Umbilical cord (tissue), 2 donors: ENCODE data around the gene AP3S2. TPM values are rescaled to one million over a fixed set of nuclear protein-coding genes. Genes with fewer than 3 reads are reported as not detected.
A peak's percentile ranks its signal among the peaks of the same experiment; 100 is the strongest.
"Not testable (repeated sequence)": the region's sequence is repeated elsewhere in the genome, so short reads cannot be mapped to it uniquely, and the experiment has no call there.

Experiments used
- DNase-seq: peaks from one replicate; pipeline ENCODE4 v3.0.0-alpha.2; 2015; ENCODE audit warnings: low spot score
- total RNA-seq: library from RNA; depleted of rRNA; stranded (reverse); fragments of >200 nt; gene quantifications from one replicate; pipeline ENCODE4 v1.2.3, GENCODE V29; 2014; ENCODE audit warnings: low replicate concordance; ENCODE audit not compliant: insufficient read depth

Gene AP3S2
- total RNA-seq, 1 donor from 2014 or later: 65.2 TPM

DNA sequence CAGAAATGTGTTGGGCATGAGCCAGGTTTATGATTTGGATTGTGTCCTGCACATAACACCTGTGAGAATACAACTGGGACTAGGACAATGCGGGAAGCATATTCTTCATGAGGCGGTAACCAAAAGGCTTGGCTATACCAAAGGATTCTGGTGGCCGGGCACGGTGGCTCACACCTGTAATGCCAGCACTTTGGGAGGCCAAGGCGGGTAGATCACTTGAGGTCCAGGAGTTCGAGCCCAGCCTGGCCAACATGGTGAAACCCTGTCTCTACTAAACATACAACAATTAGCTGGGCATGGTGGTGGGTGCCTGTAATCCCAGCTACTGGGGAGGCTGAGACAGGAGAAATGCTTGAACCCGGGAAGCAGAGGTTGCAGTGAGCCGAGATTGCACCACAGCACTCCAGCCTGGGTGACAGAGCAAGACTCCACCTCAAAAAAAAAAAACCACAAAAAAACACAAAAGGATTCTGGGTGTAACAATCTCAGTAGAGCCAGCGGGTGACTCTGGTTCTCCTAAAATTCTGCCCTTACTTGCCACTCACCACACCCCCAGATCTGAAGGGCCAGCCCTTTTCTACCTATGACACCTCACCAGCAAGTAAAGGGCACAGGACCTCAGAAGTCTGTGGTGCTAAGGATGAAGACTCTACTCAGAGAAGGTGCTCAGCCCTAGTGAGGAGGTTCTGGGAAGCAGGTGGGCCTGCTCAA is 59.2 kb downstream of the AP3S2 start:
- DNase-seq: not testable (repeated sequence)

DNA sequence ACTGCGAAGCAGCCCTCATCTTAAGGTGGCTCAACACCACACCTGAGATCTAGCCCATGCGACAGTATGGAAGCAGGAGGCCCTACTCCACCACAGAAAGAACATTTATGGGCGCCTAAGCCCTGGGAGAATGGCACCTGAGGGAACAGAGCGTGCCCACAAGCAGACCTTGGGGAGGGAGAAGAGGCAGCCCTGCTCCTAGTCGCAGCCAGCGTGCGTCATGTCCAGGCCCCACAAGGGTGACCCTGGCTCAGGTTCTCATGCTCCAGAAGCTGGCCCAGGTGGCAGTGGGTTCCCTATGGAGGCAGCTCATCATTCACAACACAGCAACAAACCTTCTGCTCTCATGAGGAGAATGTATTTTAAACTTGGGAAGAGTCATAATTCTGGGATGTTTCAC is 59.8 kb downstream of the AP3S2 start:
- DNase-seq: no peak

DNA sequence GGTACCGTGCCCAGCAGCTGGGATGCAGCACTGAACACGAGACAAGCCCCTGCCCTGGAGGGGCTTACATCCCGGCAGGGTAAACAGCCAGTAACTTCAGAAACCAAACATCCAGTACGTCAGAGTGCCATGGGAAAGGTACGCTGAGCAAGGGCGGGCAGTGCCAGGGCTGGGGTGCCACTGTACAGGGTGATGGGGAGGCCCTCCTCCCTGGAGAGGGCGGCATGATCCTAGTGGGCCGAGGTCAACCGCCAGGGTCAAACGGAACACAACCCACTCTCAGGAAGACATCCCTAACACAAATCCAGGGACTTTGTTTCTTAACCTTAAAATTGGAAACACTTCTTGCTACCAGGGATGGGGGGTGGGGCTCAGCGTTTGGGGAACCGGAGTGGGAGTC is 63.2 kb downstream of the AP3S2 start:
- no peak for DNase-seq

DNA sequence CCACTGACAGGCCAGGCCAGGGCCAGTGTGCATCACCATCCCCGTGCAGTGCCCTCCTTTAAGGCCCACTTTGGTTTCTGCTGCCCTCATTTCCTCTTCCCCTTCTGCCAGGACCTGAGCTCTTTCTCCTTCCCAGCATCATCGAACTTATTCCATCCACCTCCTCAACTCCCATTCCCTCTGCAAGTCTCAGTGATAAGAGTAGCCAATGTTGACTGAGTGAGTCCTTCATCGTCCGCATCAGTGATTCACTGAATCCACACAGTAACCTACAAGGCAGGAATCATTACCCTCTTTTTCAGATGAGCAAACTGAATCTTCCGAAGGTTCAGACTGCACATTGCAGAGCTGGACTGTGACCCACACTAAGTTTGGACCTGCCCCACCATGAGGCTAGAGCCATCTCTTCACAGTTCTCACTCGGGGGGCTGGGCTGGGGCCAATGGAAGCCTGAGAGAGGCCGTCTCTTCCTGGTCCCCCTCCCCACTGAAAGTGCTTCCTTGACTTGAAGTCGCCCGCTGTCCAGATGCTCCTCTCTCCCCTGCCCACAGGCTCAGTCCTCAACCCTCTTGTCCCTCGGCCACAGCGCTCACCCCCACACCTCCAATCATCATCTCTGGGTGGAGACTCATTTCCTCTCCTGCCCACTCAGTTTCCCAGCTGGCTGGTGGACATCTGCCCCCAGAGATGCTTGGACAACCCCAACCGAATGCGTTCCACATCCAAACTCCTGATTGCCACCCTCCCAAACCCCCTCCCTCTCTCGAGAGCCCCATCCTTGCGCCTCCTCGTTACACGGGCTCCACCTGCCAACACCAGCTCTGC is 64.0 kb downstream of the AP3S2 start:
- DNase-seq: no peak

DNA sequence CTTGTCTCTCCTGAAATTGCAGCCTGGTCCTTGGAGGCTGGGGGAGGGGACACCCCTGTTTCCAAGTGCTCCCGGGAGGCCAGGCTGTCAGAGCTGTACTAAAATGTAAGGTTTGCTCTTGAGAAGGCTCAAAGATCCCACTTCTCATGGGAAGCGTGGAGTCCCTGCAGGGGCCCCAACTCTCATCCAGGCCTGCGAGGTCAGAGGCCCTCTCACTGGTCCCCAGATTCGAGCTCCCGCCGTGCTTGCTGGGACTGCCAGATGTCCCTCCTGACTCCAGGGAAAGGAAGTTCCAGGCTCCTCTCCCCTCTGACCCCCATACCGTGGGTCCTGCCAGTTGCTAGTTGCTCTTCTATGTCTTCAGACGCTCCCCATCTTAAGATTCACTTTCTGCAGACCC is 64.6 kb downstream of the AP3S2 start:
- DNase-seq: no peak

DNA sequence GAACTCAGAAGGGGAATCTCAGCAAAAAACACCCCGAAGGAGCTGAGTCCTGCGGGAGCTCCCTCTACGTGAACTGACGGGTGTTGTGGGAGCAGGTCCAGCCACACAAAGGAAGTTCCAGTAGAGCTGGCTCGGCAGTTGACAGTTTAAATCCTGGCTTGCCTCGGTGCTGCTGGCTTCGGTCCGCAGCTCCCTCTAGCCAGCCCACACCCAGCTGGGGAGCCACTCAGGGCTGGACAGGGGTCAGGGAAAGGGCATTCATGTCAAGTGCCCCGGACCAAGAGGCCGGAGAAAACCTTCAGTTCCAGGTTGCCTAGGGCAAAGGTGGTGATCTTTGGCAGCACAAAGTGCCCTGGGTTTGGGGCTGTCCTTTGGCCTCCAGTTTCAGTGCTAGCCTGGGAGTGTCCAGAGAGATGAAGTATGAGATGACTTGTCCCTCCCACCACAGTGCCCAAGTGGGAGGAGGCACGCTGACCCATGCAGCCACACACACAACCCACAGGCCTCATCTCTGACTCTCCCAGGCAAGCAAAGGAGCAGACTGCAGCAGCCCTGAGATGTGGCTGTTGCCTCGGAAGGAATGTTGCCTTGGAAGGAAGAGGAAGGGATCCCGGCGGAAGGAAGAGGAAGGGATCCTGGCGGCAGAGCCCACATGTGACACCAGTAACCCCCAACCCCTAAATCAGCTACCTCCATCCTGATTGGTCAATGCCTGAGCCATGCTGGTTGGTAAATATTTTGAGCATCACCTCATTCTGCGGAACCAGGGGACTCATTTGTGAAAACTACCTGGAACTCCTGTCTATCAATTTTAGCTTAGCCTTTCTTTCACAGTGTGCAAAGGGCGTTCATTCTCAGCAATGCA is 65.3 kb downstream of the AP3S2 start:
- peak; percentile 62 for DNase-seq

DNA sequence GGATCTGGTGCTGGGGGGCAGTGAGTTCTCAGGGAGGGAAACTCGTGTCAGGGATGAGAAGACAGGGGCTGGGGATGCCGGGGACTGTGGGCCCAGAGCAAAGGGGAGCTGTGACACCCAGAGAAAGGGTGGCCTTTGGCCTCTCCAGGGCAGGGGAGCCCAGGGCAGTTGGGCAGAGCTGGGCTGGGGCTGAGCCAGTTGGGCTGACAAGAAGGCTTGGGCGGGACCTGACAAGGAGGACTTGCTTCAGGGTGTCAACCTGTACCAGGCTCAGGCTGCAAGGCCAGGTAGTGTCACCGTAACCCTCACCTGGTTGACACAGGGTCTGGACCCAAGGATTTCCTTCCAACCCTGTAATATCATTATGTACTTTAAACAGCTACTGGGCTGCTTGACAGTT is 66.0 kb downstream of the AP3S2 start:
- DNase-seq: no peak

DNA sequence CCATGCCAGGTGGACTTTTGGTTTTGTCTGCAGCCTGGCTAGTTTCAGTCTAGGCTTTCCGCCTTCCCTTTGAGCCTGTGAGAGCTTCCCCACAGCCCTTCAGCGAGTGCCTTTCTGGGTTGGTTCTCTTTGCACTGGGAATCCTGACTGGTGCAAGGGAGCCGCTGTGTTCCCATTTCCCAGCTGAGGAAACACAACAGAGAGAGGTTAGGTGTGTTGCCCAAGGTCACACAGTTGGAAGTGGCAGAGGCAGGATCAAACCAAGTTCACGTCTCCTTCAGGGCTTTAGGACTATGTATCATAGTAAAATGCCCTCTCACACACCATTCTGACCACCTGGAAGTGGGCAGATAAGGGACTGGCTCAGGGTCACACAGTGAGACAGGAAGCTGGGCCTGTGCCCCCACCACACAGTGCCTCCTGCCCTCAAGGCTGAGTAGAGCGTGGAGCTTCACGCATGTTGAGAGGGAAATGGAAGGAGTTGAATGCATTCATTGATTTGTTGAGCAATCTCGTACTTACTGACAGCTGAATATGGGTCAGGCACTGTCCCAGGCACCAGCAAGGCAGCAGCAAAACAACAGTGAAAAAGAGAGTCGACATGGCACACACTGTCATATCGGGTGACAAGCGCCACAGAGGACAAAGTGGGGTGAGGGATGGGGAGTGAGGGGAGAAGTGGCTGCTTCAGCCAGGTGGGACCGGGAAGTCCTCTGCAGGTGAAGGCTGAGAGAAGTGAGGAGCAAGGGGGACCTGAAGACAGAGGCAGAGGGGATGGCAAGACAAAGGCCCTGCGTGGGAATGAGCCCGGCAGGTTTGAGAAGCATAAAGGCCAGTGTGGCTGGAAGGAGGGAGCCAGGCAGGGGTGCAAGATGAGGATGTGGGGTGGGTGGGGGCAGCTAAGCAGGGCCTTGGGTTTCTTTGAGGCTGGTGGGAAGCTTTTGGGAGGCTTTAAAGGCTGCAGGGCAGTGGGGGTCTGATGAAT is 66.8 kb downstream of the AP3S2 start:
- no peak for DNase-seq

DNA sequence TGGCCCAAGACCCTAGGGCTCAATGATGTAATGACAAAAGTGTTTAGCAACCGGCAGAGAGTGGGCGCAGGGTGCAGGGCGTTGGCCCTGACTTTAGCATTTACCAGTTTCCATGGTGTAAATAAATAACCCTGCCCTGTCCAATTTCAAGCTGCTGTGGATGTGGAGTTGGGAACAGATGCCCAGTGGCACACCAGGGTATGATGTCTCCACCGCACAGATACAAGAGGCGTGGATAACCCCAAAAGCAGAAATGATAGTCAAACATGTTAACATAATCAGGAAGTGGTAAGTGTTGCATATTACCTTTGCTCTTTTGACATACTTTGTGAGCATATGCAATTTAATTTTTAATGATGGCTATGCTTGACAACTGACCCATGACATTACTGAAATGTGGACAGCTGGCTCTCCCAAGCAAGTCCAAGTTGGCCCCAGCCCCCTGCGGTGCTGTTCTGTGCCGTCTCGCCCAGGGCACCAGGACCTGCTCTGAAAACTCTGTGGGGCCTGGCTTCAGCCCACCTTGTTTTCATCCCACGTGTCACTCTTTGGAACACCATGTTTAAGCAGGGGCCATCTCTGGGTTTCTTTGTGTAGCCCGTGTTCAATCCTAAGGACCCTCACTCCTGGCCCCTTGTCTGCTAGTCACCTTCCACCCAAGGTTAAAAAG is 68.4 kb downstream of the AP3S2 start:
- no peak for DNase-seq

DNA sequence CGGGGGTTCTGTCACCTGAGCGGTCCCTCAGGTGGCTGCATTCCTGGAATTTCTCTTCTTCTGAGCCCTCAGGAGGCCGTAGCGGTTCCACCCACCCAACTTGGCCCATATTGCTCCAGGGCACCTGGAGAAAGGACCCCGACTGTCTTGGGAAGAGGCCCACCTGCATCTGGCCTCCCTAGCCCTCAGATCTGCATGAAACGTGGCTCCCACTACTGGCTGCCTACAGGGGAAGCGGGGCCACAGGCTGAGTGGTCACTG is 69.3 kb downstream of the AP3S2 start:
- DNase-seq: no peak

DNA sequence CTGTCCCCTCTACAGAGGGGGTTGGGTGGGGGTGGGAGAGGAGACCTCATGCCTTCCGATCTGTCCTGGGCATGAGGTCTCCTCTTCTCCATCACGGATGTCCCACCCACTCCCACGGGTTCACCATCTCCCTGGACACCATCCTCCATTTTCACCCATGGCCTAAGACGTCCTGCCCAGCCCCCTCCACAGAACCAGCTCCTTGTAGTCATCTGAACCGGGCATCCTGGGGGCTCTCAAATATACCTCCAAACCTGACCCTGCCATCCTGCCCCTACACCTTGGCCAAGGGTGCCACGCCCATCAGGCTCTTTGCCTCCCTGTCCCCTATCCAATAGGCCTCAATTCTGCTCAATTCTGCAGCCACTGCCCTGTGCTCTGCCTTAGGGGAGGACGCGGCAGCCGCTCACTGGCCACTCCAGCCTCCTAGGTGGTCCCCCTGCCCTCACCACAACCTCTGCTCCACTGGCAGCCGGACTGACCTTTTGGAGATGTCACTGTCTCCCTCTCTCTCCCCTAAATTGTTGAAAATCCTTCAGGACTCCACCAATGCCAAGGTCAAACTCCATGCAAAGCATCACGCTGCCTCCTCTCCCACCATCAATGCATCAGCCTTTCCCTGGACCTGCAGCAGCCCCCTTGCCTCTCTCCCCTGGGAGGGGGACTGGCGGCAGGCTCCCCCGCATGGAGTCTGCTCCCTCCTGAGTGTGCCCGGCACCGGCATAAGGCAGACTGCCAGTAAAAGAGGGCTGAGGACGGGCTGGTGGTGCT is 69.8 kb downstream of the AP3S2 start:
- no peak for DNase-seq

DNA sequence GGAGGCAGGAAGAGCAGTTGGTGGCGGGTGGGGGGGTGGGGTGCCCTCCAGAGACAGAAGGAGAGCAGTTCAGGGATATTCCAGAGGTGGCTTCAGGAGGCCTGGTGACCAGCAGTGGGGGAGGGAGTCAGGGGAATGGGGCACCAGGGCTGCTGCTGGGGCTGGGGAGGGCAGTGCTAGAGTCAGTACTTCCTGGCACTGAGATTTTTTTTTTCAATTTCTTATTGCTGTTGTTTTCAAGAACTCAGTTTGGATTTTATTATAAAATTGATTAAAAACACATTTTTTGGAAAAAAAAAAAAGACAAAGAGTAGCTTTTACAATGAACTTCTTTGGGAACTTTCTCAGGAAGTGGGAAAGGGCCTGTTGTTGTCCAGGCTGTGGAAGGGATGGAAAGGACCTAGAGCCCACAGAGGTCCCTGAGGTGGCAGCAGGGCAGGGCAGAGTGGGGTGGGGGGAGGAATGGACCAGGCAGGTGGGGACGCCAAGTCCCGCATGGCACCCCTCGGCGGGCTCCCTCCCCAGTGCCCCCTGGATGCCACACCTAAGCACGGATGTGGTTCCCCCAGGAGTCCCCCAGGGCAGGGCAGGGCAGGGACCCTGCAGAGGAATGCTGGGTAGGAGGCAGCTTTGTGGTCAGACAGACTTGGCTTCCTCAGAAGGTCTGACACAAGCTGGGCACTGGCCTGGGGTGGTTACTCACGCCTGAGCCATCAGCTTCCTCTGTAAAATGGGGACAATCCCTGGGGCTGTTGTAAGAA is 70.7 kb downstream of the AP3S2 start:
- no peak for DNase-seq

DNA sequence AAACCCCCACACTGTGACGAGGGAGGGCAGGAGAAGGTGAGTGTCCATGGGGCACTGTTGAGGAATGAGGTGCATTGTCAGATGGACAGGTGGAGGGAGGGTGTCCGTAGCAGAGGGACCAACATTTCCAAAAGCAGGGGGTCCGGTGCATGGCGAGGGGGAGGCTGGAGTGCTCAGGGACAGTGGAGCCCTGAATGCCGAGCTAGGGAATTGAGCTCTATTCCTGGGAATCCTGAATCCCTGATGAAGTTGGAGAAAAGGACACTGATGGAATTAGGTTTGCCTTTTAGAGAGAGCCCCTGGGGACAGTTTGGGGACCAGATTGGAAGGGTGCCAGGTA is 71.2 kb downstream of the AP3S2 start:
- no peak for DNase-seq

DNA sequence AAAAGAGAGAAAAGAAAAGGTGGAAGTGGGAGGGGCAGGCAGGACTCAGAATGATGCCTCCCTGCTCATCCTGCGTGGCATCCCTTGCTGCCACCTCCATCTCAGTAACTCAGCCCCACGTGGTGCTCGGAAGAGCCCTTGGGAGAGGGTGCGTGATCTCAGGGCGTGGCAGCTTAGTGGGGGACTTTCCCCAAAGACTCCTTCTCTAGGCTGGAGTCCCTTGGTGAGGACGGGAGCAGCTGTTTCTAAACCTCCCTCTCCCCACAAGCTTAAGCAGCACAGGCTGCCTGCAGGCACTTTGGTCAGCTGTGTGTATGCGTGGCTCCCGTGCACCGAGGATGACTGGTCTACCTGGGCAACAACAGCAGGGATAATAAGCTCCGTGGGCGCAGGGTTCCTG is 71.8 kb downstream of the AP3S2 start:
- no peak for DNase-seq

DNA sequence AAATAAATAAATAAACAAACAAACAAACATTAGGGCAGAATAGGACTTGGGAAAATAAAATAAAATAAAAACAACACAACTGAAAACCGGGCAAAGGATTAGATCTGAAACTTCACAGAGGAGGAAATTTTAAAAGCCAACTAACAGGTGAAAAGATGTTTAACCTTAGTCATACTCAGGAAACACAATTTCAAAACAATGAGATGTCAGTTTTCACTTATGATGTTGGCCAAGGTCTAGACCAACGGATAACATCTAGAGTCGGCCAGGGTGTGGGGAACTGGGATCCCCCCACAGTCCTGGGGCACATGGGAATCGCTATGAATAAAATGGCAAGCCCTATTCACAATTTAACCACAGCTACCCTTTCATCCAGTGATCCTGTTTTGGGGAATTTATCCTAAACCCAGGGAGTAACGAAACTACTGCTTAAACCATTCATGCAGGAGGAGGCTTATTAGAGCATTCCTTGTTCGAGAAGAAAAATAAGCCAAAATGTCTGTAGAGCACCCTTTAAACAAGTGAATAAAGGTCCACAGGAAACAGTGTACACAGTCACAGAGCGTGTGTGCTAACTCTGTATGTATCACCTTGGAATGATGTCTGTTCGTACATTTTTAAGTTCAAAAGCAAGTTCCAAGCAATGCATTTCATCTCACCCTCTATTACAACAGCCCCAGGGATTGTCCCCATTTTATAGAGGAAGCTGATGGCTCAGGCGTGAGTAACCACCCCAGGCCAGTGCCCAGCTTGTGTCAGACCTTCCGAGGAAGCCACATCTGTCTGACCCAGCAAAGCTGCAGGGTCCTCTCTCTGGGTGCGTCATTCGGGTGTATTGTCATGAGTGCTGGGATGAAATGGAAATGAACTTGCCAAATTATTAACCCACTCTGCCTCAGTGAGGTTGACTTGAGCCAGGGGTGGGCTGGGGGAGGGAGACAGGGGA is 72.9 kb downstream of the AP3S2 start:
- no peak for DNase-seq

DNA sequence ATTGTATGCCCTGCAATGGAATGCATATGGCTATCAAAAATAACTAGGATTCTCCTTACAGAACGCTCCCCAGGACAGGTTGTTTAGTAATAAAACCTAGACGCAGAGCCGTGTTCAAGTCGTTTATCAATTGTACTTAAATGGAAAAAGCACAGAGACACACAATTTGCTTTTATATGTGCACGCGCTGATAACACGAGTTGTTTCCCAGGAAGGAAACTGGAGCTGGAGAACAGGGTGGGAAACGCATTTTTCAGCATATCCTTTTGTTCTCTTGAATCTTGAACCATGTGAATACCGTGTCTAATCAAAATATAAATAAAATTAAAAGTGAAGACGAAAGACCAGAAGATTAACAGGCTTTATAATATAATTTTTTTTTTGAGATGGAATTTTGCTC is 75.5 kb downstream of the AP3S2 start:
- no peak for DNase-seq

DNA sequence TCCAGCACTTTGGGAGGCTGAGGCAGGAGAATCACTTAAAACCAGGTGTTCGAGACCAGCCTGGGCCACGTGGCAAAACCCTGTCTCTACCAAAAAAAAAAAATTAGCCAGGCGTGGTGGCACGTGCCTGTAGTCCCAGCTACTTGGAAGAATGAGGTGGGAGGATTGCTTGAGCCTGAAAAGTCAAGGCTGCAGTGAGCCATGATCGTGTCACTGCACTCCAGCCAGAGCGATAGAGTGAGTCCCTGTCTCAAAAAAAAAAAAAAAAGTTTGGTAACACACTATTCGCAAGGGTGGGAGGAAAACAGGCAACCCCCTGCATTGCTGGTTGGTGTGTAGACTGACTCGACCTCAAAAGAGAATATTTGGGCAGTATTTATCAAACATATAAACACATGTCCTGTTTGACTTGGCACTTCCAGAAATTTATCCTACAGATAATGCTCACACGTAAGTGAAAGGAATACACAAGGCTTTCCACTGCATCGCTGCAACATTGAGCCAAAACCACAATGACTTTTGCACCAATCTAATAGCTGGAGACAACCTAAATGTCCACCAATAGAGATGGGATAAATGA is 76.0 kb downstream of the AP3S2 start:
- no peak for DNase-seq

DNA sequence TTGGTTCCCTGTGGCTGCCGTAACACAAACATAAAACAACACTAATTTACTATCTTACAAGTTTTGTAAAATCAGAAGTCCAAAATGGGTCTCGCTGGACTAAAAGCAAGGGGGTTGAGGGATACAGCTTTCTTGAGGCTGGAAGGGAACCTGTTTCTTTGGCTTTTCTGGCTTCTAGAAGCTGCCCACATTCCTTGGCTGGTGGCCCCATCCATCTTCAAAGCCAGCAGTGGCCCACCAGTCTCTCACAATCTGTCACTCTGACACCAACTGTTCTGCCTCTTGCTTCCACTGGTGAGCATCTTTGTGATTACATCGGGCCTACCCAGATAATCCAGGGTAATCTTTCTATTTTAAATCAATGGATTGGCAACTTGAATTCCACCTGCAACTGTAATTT is 78.0 kb downstream of the AP3S2 start:
- no peak for DNase-seq
